Testis (tissue), 2 donors: Measurements from ENCODE around the gene RIMS1.

Source experiments
- POLR2A ChIP-seq: fragments of 450-650 bp; IDR thresholded peaks from one replicate; pipeline ENCODE4 v1.6.1; 2017; ENCODE audit warnings: antibody characterized with exemption, mild to moderate bottlenecking, moderate library complexity
- TF ChIP-seq, protein P1 (sequence below), 3 experiments: fragments of 450-650 bp in 2 of 3; fragments of 200-600 bp in 1 of 3; sonication (generic) in 1 of 3; IDR thresholded peaks; one replicate each; pipeline ENCODE4 v1.5.1; 2016 to 2019; ENCODE audit warnings: antibody characterized with exemption in 3 of 3, mild to moderate bottlenecking in 2 of 3, moderate library complexity in 1 of 3

DNA sequence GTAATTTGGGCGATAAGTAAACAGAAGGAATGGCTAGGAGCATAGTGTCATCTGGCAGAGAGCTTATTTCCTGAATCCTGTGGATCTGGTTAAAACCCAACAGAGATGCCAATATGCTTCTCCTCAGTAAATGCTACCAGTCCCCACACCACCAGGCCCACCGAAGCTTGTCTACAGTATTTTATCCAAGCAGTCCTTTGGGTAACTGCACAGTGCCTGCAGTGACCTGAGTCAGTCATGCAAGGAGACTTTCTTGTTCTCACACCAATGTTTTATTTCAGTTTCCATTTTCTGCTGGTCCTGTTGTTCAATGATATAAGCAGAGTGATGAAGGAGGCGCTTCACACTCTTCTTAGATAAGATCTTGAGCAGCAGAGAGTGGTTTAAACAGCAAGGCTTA, 326.3 kb downstream of the RIMS1 start:
- TF ChIP-seq, protein P1, sequence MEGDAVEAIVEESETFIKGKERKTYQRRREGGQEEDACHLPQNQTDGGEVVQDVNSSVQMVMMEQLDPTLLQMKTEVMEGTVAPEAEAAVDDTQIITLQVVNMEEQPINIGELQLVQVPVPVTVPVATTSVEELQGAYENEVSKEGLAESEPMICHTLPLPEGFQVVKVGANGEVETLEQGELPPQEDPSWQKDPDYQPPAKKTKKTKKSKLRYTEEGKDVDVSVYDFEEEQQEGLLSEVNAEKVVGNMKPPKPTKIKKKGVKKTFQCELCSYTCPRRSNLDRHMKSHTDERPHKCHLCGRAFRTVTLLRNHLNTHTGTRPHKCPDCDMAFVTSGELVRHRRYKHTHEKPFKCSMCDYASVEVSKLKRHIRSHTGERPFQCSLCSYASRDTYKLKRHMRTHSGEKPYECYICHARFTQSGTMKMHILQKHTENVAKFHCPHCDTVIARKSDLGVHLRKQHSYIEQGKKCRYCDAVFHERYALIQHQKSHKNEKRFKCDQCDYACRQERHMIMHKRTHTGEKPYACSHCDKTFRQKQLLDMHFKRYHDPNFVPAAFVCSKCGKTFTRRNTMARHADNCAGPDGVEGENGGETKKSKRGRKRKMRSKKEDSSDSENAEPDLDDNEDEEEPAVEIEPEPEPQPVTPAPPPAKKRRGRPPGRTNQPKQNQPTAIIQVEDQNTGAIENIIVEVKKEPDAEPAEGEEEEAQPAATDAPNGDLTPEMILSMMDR (IDR thresholded peaks at IDR 0.05), result no peak
- no peak for TF ChIP-seq POLR2A
